Thyroid gland (tissue), 4 donors: ENCODE results near the gene ZNF300. TPM values are rescaled to one million over a fixed set of nuclear protein-coding genes. Genes with fewer than 3 reads are reported as not detected.
A peak's percentile ranks its signal among the peaks of the same experiment; 100 is the strongest.
"Not testable (repeated sequence)": the region's sequence is repeated elsewhere in the genome, so short reads cannot be mapped to it uniquely, and the experiment has no call there.

ENCODE experiments used
- DNase-seq, 2 donors: peaks; one replicate each; pipeline ENCODE4 v3.0.0-alpha.2; 2019
- H3K27ac ChIP-seq, 3 donors: fragments of 200-600 bp; sonication (generic); 1 replicate in 2 of 3; 2 replicates in 1 of 3; pipeline ENCODE4 v1.5.1; 2016 to 2019; ENCODE audit warnings: mild to moderate bottlenecking in 1 of 3, moderate library complexity in 1 of 3
- H3K27me3 ChIP-seq: fragments of 200-600 bp; sonication (generic); one replicate; pipeline ENCODE4 v1.5.1; 2019
- H3K36me3 ChIP-seq, 2 donors: fragments of 200-600 bp; sonication (generic); one replicate each; pipeline ENCODE4 v1.5.1; 2016 to 2019
- H3K4me1 ChIP-seq, 2 donors: fragments of 200-600 bp; sonication (generic); one replicate each; pipeline ENCODE4 v1.5.1; 2017 to 2019
- H3K4me3 ChIP-seq, 3 donors: fragments of 200-600 bp; sonication (generic); replicated peaks in 1 of 3; 1 replicate in 2 of 3; 2 replicates in 1 of 3; pipeline ENCODE4 v1.5.1; 2016; ENCODE audit warnings: mild to moderate bottlenecking in 1 of 3
- H3K9me3 ChIP-seq: fragments of 200-600 bp; sonication (generic); one replicate; pipeline ENCODE4 v1.5.1; 2017
- CTCF ChIP-seq, 6 experiments: fragments of 200-600 bp in 3 of 6; fragments of 450-650 bp in 3 of 6; sonication (generic) in 3 of 6; IDR thresholded peaks; one replicate each; pipeline ENCODE4 v1.5.1; 2016 to 2019; ENCODE audit warnings: antibody characterized with exemption in 6 of 6, mild to moderate bottlenecking in 2 of 6, inconsistent platforms in 1 of 6, moderate library complexity in 1 of 6
- POLR2A ChIP-seq, 2 donors: fragments of 450-650 bp; IDR thresholded peaks; one replicate each; pipeline ENCODE4 v1.6.1; 2017; ENCODE audit warnings: antibody characterized with exemption in 2 of 2, mild to moderate bottlenecking in 2 of 2, moderate library complexity in 1 of 2
- WGBS, 2 donors: methylation state at CpG; one replicate each; pipeline ENCODE4 v1.1.5; 2017; 5-methylcytosine and 5-hydroxymethylcytosine counted together
- intact Hi-C: fragments of 100-400 bp; cut with DNase I; formaldehyde crosslinking; loops from one replicate; pipeline ENCODE4 v1.15.1; 2023
- total RNA-seq, 4 donors: library from RNA; depleted of rRNA; stranded (reverse); fragments of >200 nt; gene quantifications; one replicate each; pipeline ENCODE4 v1.2.3, GENCODE V29; 2016

ZNF300 gene
- total RNA-seq, 4 donors from 2014 or later, result 7.3 to 8.6 (median 7.8) TPM

GRCh38 chr5:150853561-150853960 is 51.2 kb downstream of the ZNF300 start:
- TF ChIP-seq CTCF (IDR thresholded peaks at IDR 0.05), result no peak
- H3K36me3 ChIP-seq, result no peaks in the 10 kb centered on the region
- no peak for DNase-seq
- WGBS, 2 donors, result 90 to 93% methylated on average over 2 of the region's 2 CpGs
- no peaks in the 10 kb centered on the region for H3K9me3 ChIP-seq
- no peak overlapping the region for H3K4me3 ChIP-seq
- no peaks in the 10 kb centered on the region for H3K27me3 ChIP-seq
- H3K4me1 ChIP-seq, result no peaks in the 10 kb centered on the region
- H3K27ac ChIP-seq, result no peak overlapping the region
- intact Hi-C loops, result no loop called here

- WGBS, 2 donors, result 78 to 82% methylated on average over 3 of the region's 3 CpGs
- no peaks in the 10 kb centered on the region for H3K27me3 ChIP-seq
- H3K27ac ChIP-seq, result no peak overlapping the region
- H3K4me1 ChIP-seq, result no peaks in the 10 kb centered on the region
- TF ChIP-seq POLR2A (IDR thresholded peaks at IDR 0.05) (no peak), CTCF (IDR thresholded peaks at IDR 0.05) (no peak)
- no peak for DNase-seq
- intact Hi-C loops, result no loop called here
- no peak overlapping the region for H3K4me3 ChIP-seq
- no peaks in the 10 kb centered on the region for H3K9me3 ChIP-seq
- no peaks in the 10 kb centered on the region for H3K36me3 ChIP-seq
Measured at GRCh38 chr5:150851039-150851438, 53.7 kb downstream of the ZNF300 start.

GRCh38 chr5:150848271-150848670 is 56.5 kb downstream of the ZNF300 start:
- WGBS, 2 donors, result 78 to 90% methylated on average over 4 of the region's 4 CpGs
- Histone ChIP-seq H3K36me3 (no peaks in the 10 kb centered on the region), H3K4me1 (no peaks in the 10 kb centered on the region), H3K27me3 (no peaks in the 10 kb centered on the region), H3K27ac (no peak overlapping the region), H3K9me3 (no peaks in the 10 kb centered on the region), H3K4me3 (no peak overlapping the region)
- DNase-seq, result no peak
- no peak for TF ChIP-seq CTCF (IDR thresholded peaks at IDR 0.05)
- no peak for TF ChIP-seq POLR2A (IDR thresholded peaks at IDR 0.05)
- intact Hi-C loops, result loop anchor here (5.0 kb wide), 2 partner anchors 41 to 286 kb away; no protein-coding TSS in a partner anchor

GRCh38 chr5:150847334-150847695 is 57.5 kb downstream of the ZNF300 start:
- WGBS, 2 donors, result 37 to 48% methylated on average over 5 of the region's 5 CpGs
- no peak for TF ChIP-seq POLR2A (IDR thresholded peaks at IDR 0.05)
- no peak for TF ChIP-seq CTCF (IDR thresholded peaks at IDR 0.05)

GRCh38 chr5:150846654-150847333 is 58.0 kb downstream of the ZNF300 start:
- Histone ChIP-seq H3K27me3 (no peaks in the 10 kb centered on the region), H3K27ac (no peak overlapping the region), H3K4me3 (no peak overlapping the region), H3K9me3 (no peaks in the 10 kb centered on the region), H3K4me1 (no peaks in the 10 kb centered on the region), H3K36me3 (no peaks in the 10 kb centered on the region)
- 59 to 65% methylated on average over 22 of the region's 22 CpGs for WGBS, 2 donors
- intact Hi-C loops, result loop anchor here (5.0 kb wide), 2 partner anchors 39 to 284 kb away; no protein-coding TSS in a partner anchor
- TF ChIP-seq CTCF (IDR thresholded peaks at IDR 0.05) (peak in 5 of 6 experiments; percentile 21 to 80 (median 62)), POLR2A (IDR thresholded peaks at IDR 0.05) (no peak)
- DNase-seq, result peak; percentile 26 to 34

More at GRCh38 chr5:150847334-150847695, 57.5 kb downstream of the ZNF300 start:
- no peaks in the 10 kb centered on the region for H3K36me3 ChIP-seq
- H3K4me3 ChIP-seq, result no peak overlapping the region
- DNase-seq, result no peak
- H3K9me3 ChIP-seq, result no peaks in the 10 kb centered on the region
- no peak overlapping the region for H3K27ac ChIP-seq
- no peaks in the 10 kb centered on the region for H3K4me1 ChIP-seq
- intact Hi-C loops, result loop anchor here (5.0 kb wide), 2 partner anchors 40 to 285 kb away; no protein-coding TSS in a partner anchor
- H3K27me3 ChIP-seq, result no peaks in the 10 kb centered on the region

- not testable (repeated sequence) for H3K27me3 ChIP-seq, H3K4me3 ChIP-seq, H3K36me3 ChIP-seq, DNase-seq, H3K4me1 ChIP-seq, H3K9me3 ChIP-seq, H3K27ac ChIP-seq
- intact Hi-C loops, result loop anchor here (5.0 kb wide), 2 partner anchors 39 to 284 kb away; no protein-coding TSS in a partner anchor
- WGBS, 2 donors, result 82 to 85% methylated on average over 2 to 3 of the region's 3 CpGs
Measured at GRCh38 chr5:150846308-150846653, 58.5 kb downstream of the ZNF300 start, which contains the start of gene IRGM. TSS of gene IRGM (plus strand) at chr5:150846521. CDS start at chr5:150848124, 1,603 bp downstream.

GRCh38 chr5:150845185-150845859 is 59.5 kb downstream of the ZNF300 start:
- 80 to 81% methylated on average over 21 to 24 of the region's 32 CpGs for WGBS, 2 donors
- H3K27ac ChIP-seq, H3K9me3 ChIP-seq, H3K36me3 ChIP-seq, DNase-seq, H3K4me1 ChIP-seq, H3K4me3 ChIP-seq, H3K27me3 ChIP-seq: not testable (repeated sequence)
- intact Hi-C loops, result loop anchor here (5.0 kb wide), 2 partner anchors 38 to 283 kb away; no protein-coding TSS in a partner anchor
